Measurements from ENCODE around the gene CSGALNACT2. TPM values are rescaled to one million over a fixed set of nuclear protein-coding genes. Genes with fewer than 3 reads are reported as not detected.

The CSGALNACT2 gene
- total and polyA plus RNA-seq, 2 donors (not counting 1 experiment from before 2014, with no cell fraction given), result 10.9 to 24.0 TPM

DNA sequence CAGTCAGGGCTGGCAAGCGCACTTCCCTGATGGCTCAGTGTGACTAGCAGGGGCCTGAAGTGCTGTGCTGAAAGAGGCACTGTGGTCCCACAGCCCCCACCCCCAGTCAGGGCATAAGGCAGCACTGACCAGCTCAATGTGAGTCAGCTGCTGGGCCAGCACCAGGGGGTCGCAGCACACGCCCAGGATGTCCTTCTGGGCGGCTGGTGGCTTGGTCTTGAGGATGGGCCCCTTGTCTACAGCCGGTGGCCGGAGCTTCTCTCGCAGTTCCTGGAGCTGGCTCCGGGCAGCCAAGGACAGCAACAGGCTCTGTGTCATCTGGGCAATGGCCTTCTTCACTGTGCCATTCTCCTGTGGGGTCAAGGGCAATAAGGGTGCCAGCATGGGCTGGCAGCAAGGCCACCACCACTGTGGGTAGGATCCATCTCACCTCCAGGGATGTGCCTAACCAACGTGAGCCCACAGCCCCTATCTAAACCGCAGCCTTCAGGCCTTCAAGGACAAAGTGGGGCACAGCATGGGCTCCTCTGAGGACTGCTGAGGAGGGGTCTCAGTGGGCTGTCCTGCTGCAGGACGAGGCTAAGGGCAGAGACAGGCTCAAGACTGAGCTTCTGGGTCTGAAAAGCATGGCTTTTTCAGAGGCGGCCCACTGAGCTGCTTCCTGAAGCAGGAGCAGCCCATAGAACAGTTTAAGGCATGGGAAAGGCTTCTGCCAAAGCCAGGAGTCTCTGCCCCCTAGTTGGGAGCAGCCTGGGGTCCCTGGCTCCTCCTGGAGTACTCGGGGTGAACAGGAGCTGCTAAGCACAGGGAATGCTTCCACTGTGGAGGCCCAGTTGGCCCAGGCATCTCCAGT lies 62.5 kb downstream of the CSGALNACT2 start:
- ChIA-PET POLR2A (no interaction called here), CTCF (interaction anchor here (1.4 to 1.5 kb wide), 2 partner anchors 63 to 262 kb away, joined by 4 read pairs; partner anchors contain the start of gene CSGALNACT2)
- no peaks in the 10 kb centered on the region for H4K20me1 ChIP-seq (ENCODE audit: control insufficient read depth, insufficient read depth, low read length, poor library complexity, severe bottlenecking)
- H3K36me3 ChIP-seq (replicated peaks in 1 of 2; ENCODE audit: control extremely low read depth in 1 of 2, control insufficient read depth in 1 of 2, extremely low read depth in 1 of 2, insufficient read depth in 2 of 2, low read length in 1 of 2), result no peaks in the 10 kb centered on the region
- ATAC-seq (ENCODE audit: low read depth) (no peak), DNase-seq (no peak)
- no peak overlapping the region for H3K27ac ChIP-seq (ENCODE audit: low read length in 2 of 2)
- H3K4me2 ChIP-seq (replicated peaks; ENCODE audit: low read depth, low read length, poor library complexity, severe bottlenecking), result no peak overlapping the region
- TF ChIP-seq EZH2 (IDR thresholded peaks at IDR 0.05; ENCODE audit: borderline replicate concordance, insufficient read depth, low read depth, low read length, poor library complexity, severe bottlenecking), result no peak
- TF ChIP-seq, protein P1, sequence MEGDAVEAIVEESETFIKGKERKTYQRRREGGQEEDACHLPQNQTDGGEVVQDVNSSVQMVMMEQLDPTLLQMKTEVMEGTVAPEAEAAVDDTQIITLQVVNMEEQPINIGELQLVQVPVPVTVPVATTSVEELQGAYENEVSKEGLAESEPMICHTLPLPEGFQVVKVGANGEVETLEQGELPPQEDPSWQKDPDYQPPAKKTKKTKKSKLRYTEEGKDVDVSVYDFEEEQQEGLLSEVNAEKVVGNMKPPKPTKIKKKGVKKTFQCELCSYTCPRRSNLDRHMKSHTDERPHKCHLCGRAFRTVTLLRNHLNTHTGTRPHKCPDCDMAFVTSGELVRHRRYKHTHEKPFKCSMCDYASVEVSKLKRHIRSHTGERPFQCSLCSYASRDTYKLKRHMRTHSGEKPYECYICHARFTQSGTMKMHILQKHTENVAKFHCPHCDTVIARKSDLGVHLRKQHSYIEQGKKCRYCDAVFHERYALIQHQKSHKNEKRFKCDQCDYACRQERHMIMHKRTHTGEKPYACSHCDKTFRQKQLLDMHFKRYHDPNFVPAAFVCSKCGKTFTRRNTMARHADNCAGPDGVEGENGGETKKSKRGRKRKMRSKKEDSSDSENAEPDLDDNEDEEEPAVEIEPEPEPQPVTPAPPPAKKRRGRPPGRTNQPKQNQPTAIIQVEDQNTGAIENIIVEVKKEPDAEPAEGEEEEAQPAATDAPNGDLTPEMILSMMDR (IDR thresholded peaks at IDR 0.05), result no peak
- H3K79me2 ChIP-seq (ENCODE audit: control insufficient read depth, insufficient read depth, low read length), result no peaks in the 10 kb centered on the region
- H2AFZ ChIP-seq (ENCODE audit: insufficient read depth, low read depth, low read length, poor library complexity, severe bottlenecking), result no peak overlapping the region
- no peaks in the 10 kb centered on the region for H3K9me3 Mint-ChIP-seq (ENCODE audit: insufficient read depth)
- H3K4me1 Mint-ChIP-seq, result peaks cover 9% of the 10 kb centered on the region
- H3K27me3 Mint-ChIP-seq, result no peaks in the 10 kb centered on the region
- H3K4me3 Mint-ChIP-seq, result peak overlapping the region; percentile 19
- 94% methylated on average over 13 of the region's 13 CpGs for WGBS (ENCODE audit: insufficient coverage)
- no peak overlapping the region for H3K27ac Mint-ChIP-seq
- peaks cover 0 to 7% (median 0%) of the 10 kb centered on the region in 3 donors for H3K9me3 ChIP-seq (ENCODE audit: control extremely low read depth in 1 of 3, control insufficient read depth in 2 of 3, insufficient read depth in 1 of 3, low read length in 2 of 3)
- no peak overlapping the region for H3K4me3 ChIP-seq (ENCODE audit: control extremely low read depth in 1 of 5, extremely low read depth in 1 of 5, insufficient read depth in 1 of 5, low read depth in 2 of 5, low read length in 4 of 5)
- H3K9ac ChIP-seq (ENCODE audit: low read length), result no peak overlapping the region
- intact Hi-C loops (cut with micrococcal nuclease), result no loop called here
- no peaks in the 10 kb centered on the region for H3K27me3 ChIP-seq (replicated peaks in 1 of 4; ENCODE audit: control extremely low read depth in 1 of 4, control insufficient read depth in 3 of 4, insufficient read depth in 4 of 4, low read length in 3 of 4)
- H3K4me1 ChIP-seq (ENCODE audit: control insufficient read depth in 2 of 2, insufficient read depth in 2 of 2, low read length in 2 of 2), result peaks cover 7 to 16% of the 10 kb centered on the region in 2 donors

Measured in B cell (primary cell).